HG03457 (cell line): ENCODE results near the gene TLL2.

Source experiments
- ATAC-seq: cut with Tn5 transposase; IDR thresholded peaks from one replicate; pipeline ENCODE4 v1.9.1; 2021; ENCODE audit warnings: moderate number of reproducible peaks; ENCODE audit not compliant: unreplicated experiment

Gene TLL2

GRCh38 chr10:96431211-96431970 lies 82.3 kb downstream of the TLL2 start:
- no peak for ATAC-seq

GRCh38 chr10:96427291-96427690 lies 86.4 kb downstream of the TLL2 start:
- ATAC-seq: no peak

GRCh38 chr10:96422525-96422924 lies 91.2 kb downstream of the TLL2 start:
- ATAC-seq: no peak

GRCh38 chr10:96421995-96422394 lies 91.7 kb downstream of the TLL2 start:
- ATAC-seq: no peak

- ATAC-seq: no peak
Observed at GRCh38 chr10:96420228-96421009, 93.3 kb downstream of the TLL2 start.

- ATAC-seq: no peak
Observed at GRCh38 chr10:96419351-96419750, 94.4 kb downstream of the TLL2 start.

- no peak for ATAC-seq
Observed at GRCh38 chr10:96418582-96418981, 95.1 kb downstream of the TLL2 start.

GRCh38 chr10:96417441-96417840 lies 96.3 kb downstream of the TLL2 start:
- no peak for ATAC-seq

- ATAC-seq: no peak
Observed at GRCh38 chr10:96416643-96417042, 97.1 kb downstream of the TLL2 start.

- no peak for ATAC-seq
Observed at GRCh38 chr10:96415891-96416554, 97.7 kb downstream of the TLL2 start.

- no peak for ATAC-seq
Observed at GRCh38 chr10:96415150-96415890, 98.4 kb downstream of the TLL2 start.

- ATAC-seq: no peak
Observed at GRCh38 chr10:96414303-96414702, 99.4 kb downstream of the TLL2 start.

GRCh38 chr10:96413151-96413787 lies 100.5 kb downstream of the TLL2 start:
- no peak for ATAC-seq

GRCh38 chr10:96411716-96412320 lies 101.9 kb downstream of the TLL2 start:
- ATAC-seq: no peak

- ATAC-seq: no peak
Observed at GRCh38 chr10:96410296-96410695, 103.4 kb downstream of the TLL2 start.

GRCh38 chr10:96408201-96408600 lies 105.5 kb downstream of the TLL2 start:
- ATAC-seq: no peak

- ATAC-seq: no peak
Observed at GRCh38 chr10:96407560-96408069, 106.1 kb downstream of the TLL2 start.

- ATAC-seq: no peak
Observed at GRCh38 chr10:96406091-96406490, 107.6 kb downstream of the TLL2 start.

- no peak for ATAC-seq
Observed at GRCh38 chr10:96402417-96403305, 111.1 kb downstream of the TLL2 start.
